ENCODE data around the gene COX6B2. TPM values are rescaled to one million over a fixed set of nuclear protein-coding genes. Genes with fewer than 3 reads are reported as not detected.

COX6B2 gene
- total RNA-seq, 2 experiments from 2014 or later: not detected

DNA sequence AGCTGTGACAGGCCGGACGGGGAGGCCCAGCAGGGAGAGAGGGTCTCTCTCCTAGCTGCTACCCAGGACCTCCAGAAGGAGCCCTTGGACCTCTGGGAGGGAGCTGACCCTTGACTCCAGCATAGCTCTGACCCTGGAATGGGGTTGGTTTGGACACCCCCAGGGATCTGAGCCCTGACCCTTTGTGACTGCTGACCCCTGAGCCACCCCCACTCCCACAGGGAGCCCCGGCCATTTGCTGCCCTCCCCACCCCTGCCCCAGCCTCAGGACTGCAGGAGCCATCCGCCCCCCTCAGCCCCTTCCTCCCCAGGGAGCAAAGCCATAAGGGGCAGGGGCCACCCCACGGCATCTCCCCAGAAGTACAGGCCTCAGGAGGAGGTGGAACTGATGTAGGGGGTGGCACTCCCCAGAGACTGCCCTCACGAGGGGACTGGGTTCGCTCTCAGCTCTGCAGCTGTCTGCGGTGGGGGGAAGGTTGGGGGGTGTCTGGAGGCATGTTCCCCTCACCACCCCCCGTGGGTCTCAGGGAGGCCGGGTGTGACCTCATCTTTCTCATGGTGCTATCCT lies 7.0 kb downstream of the COX6B2 start:
- ChIA-PET POLR2A (no interaction called here), CTCF (ENCODE audit: unreplicated experiment) (no interaction called here)
- intact Hi-C loops (cut with micrococcal nuclease; ENCODE audit: unreplicated experiment): no loop called here
- Histone ChIP-seq H3K9me3 (ENCODE audit: low read length) (no peaks in the 10 kb centered on the region), H2AFZ (ENCODE audit: low read length) (no peak overlapping the region), H3K4me1 (ENCODE audit: insufficient read depth, low read length, poor library complexity, severe bottlenecking) (no peaks in the 10 kb centered on the region), H3K4me3 (ENCODE audit: low read depth, low read length, poor library complexity, severe bottlenecking) (no peak overlapping the region), H3K79me2 (ENCODE audit: insufficient read depth, low read depth, low read length) (no peaks in the 10 kb centered on the region), H3K9me2 (ENCODE audit: insufficient read depth, low read length) (no peaks in the 10 kb centered on the region), H3K4me2 (ENCODE audit: low read length) (no peak overlapping the region), H3K27ac (ENCODE audit: low read depth, low read length, poor library complexity, severe bottlenecking) (no peak overlapping the region), H3K36me3 (ENCODE audit: insufficient read depth, low read length) (no peaks in the 10 kb centered on the region), H4K20me1 (ENCODE audit: insufficient read depth, low read length) (no peaks in the 10 kb centered on the region)
- DNase-seq (ENCODE audit: low spot score): no peak
- TF ChIP-seq CTCF (conservative IDR thresholded peaks at IDR 0.05; ENCODE audit: low read length) (no peak), EZH2phosphoT487 (IDR thresholded peaks at IDR 0.05; ENCODE audit: borderline replicate concordance, low read depth, low read length) (no peak)
- no TSS peak for BruUV-seq (replicated peaks)

- TF ChIP-seq EZH2phosphoT487 (IDR thresholded peaks at IDR 0.05; ENCODE audit: borderline replicate concordance, low read depth, low read length) (no peak), CTCF (conservative IDR thresholded peaks at IDR 0.05; ENCODE audit: low read length) (no peak)
- Histone ChIP-seq H3K79me2 (ENCODE audit: insufficient read depth, low read depth, low read length) (no peaks in the 10 kb centered on the region), H3K4me2 (ENCODE audit: low read length) (no peak overlapping the region), H3K9me2 (ENCODE audit: insufficient read depth, low read length) (no peaks in the 10 kb centered on the region), H3K36me3 (ENCODE audit: insufficient read depth, low read length) (no peaks in the 10 kb centered on the region), H3K9me3 (ENCODE audit: low read length) (no peaks in the 10 kb centered on the region), H4K20me1 (ENCODE audit: insufficient read depth, low read length) (no peaks in the 10 kb centered on the region), H2AFZ (ENCODE audit: low read length) (no peak overlapping the region), H3K4me3 (ENCODE audit: low read depth, low read length, poor library complexity, severe bottlenecking) (no peak overlapping the region), H3K4me1 (ENCODE audit: insufficient read depth, low read length, poor library complexity, severe bottlenecking) (no peaks in the 10 kb centered on the region), H3K27ac (ENCODE audit: low read depth, low read length, poor library complexity, severe bottlenecking) (no peak overlapping the region)
- ChIA-PET CTCF (ENCODE audit: unreplicated experiment) (no interaction called here), POLR2A (interaction anchor here (0.6 kb wide), 1 partner anchor 34 kb away, joined by 6 read pairs; no protein-coding TSS in a partner anchor)
- intact Hi-C loops (cut with micrococcal nuclease; ENCODE audit: unreplicated experiment): no loop called here
- BruUV-seq (replicated peaks): no TSS peak
- DNase-seq (ENCODE audit: low spot score): no peak
Measured at GRCh38 chr19:55346725-55347441, 7.6 kb downstream of the COX6B2 start.

Data from OCI-LY7 (cell line).